GM23338 (cell line): ENCODE data around the gene TMEM237. TPM values are rescaled to one million over a fixed set of nuclear protein-coding genes. Genes with fewer than 3 reads are reported as not detected.
"Not testable (repeated sequence)": the region's sequence is repeated elsewhere in the genome, so short reads cannot be mapped to it uniquely, and the experiment has no call there.

Source experiments
- ATAC-seq: fragments of 200-7000 bp; cut with Tn5 transposase; 3 replicates; pipeline ENCODE4 v1.9.1; 2020
- DNase-seq: peaks from one replicate; pipeline ENCODE4 v3.0.0-alpha.2; 2015; ENCODE audit warnings: low spot score
- H2AFZ ChIP-seq: fragments of 200-600 bp; sonication (generic); 2 replicates; pipeline ENCODE4 v1.8.0; 2016; ENCODE audit warnings: antibody characterized with exemption, mild to moderate bottlenecking, moderate library complexity
- H3F3A ChIP-seq: fragments of 200-600 bp; sonication (generic); replicated peaks from 2 replicates; pipeline ENCODE4 v1.8.0; 2017; ENCODE audit warnings: antibody characterized with exemption, mixed run types, low read depth
- H3K27ac ChIP-seq: fragments of 200-600 bp; sonication (generic); 2 replicates; pipeline ENCODE4 v1.6.1; 2016; ENCODE audit warnings: low read depth
- H3K27me3 ChIP-seq: fragments of 200-600 bp; sonication (generic); 2 replicates; pipeline ENCODE4 v1.8.0; 2016; ENCODE audit warnings: mild to moderate bottlenecking, mixed run types, moderate library complexity; ENCODE audit not compliant: insufficient read depth
- H3K36me3 ChIP-seq: fragments of 200-600 bp; sonication (generic); 2 replicates; pipeline ENCODE4 v1.8.0; 2016; ENCODE audit warnings: mild to moderate bottlenecking; ENCODE audit not compliant: insufficient read depth
- H3K4me1 ChIP-seq: fragments of 200-600 bp; sonication (generic); 2 replicates; pipeline ENCODE4 v1.8.0; 2016; ENCODE audit warnings: mild to moderate bottlenecking, moderate library complexity; ENCODE audit not compliant: insufficient read depth
- H3K4me2 ChIP-seq: fragments of 200-600 bp; sonication (generic); 2 replicates; pipeline ENCODE4 v1.7.1; 2017; ENCODE audit warnings: mixed run types
- H3K4me3 ChIP-seq: fragments of 200-600 bp; sonication (generic); 2 replicates; pipeline ENCODE4 v1.6.1; 2016; ENCODE audit warnings: mixed run types
- H3K79me2 ChIP-seq: fragments of 200-600 bp; sonication (generic); replicated peaks from 2 replicates; pipeline ENCODE4 v1.8.0; 2017; ENCODE audit warnings: mild to moderate bottlenecking; ENCODE audit not compliant: insufficient read depth
- H3K9me2 ChIP-seq: fragments of 200-600 bp; sonication (generic); 2 replicates; pipeline ENCODE4 v1.8.0; 2017; ENCODE audit not compliant: insufficient read depth
- H4K20me1 ChIP-seq: fragments of 200-600 bp; sonication (generic); replicated peaks from 2 replicates; pipeline ENCODE4 v1.8.0; 2017; ENCODE audit warnings: mild to moderate bottlenecking; ENCODE audit not compliant: insufficient read depth
- H3K27ac Mint-ChIP-seq: 2 replicates; pipeline ENCODE4 v1.8.0; 2020; ENCODE audit warnings: inconsistent platforms, mild to moderate bottlenecking, moderate library complexity, mixed read lengths
- H3K27me3 Mint-ChIP-seq: 3 replicates; pipeline ENCODE4 v1.8.0; 2022; ENCODE audit warnings: low read depth, mild to moderate bottlenecking, moderate library complexity, mixed read lengths, inconsistent platforms; ENCODE audit not compliant: insufficient read depth, poor library complexity
- H3K36me3 Mint-ChIP-seq: 3 replicates; pipeline ENCODE4 v1.8.0; 2021; ENCODE audit warnings: low read depth, mild to moderate bottlenecking, inconsistent platforms, moderate library complexity, mixed read lengths
- H3K4me1 Mint-ChIP-seq: 3 replicates; pipeline ENCODE4 v1.8.0; 2020; ENCODE audit warnings: mild to moderate bottlenecking, inconsistent platforms, mixed read lengths
- H3K4me3 Mint-ChIP-seq: 3 replicates; pipeline ENCODE4 v1.8.0; 2021; ENCODE audit warnings: moderate library complexity, mild to moderate bottlenecking, inconsistent platforms, mixed read lengths
- H3K9me3 Mint-ChIP-seq: 3 replicates; pipeline ENCODE4 v1.8.0; 2020; ENCODE audit warnings: moderate library complexity, mild to moderate bottlenecking, inconsistent platforms, mixed read lengths
- CREB1 ChIP-seq: fragments of 250-450 bp; sonication (Bioruptor Pico); IDR thresholded peaks from 2 replicates; pipeline ENCODE4 v1.5.0; 2020; ENCODE audit warnings: low read depth, mild to moderate bottlenecking, moderate library complexity
- ETS1 ChIP-seq: IDR thresholded peaks from 2 replicates; pipeline ENCODE4 v1.6.1; 2016; ENCODE audit warnings: antibody characterized with exemption
- REST ChIP-seq: IDR thresholded peaks from one replicate; pipeline ENCODE4 v1.6.1; 2018; ENCODE audit warnings: antibody characterized with exemption; ENCODE audit not compliant: unreplicated experiment
- STAT1 ChIP-seq: IDR thresholded peaks from one replicate; pipeline ENCODE4 v1.6.1; 2016; ENCODE audit warnings: antibody characterized with exemption; ENCODE audit not compliant: unreplicated experiment
- ZNF114 ChIP-seq: fragments of 250-450 bp; sonication (Bioruptor Pico); IDR thresholded peaks from 2 replicates; pipeline ENCODE4 v1.5.0; 2020; ENCODE audit warnings: mild to moderate bottlenecking, moderate library complexity
- ZNF462 ChIP-seq: fragments of 250-450 bp; sonication (Bioruptor Pico); IDR thresholded peaks from 2 replicates; pipeline ENCODE4 v1.5.0; 2020; ENCODE audit warnings: mild to moderate bottlenecking, moderate library complexity
- polyA plus RNA-seq: library from polyadenylated mRNA; unstranded; fragments of >200 nt; fragmentation: Nextera tagmentation; extraction: Ambion mirVana; gene quantifications from 2 replicates; pipeline ENCODE4 v1.2.1, GENCODE V29; 2016
- total RNA-seq: library from RNA; depleted of rRNA; stranded (reverse); fragments of >200 nt; shearing (Covaris generic); gene quantifications from 2 replicates; pipeline ENCODE4 v1.2.3, GENCODE V29; 2014

TMEM237 gene
- total and polyA plus RNA-seq, 2 experiments from 2014 or later = 42.0 to 48.9 TPM

GRCh38 chr2:201673546-201673945, 30.2 kb upstream of the TMEM237 start:
- no peak overlapping the region for H3K4me2 ChIP-seq
- DNase-seq (no peak), ATAC-seq (no peak)
- TF ChIP-seq ZNF114 = no peak
- H3K27me3 ChIP-seq = no peaks in the 10 kb centered on the region
- no peak overlapping the region for H3K27ac Mint-ChIP-seq
- H3F3A ChIP-seq = no peaks in the 10 kb centered on the region
- no peaks in the 10 kb centered on the region for H3K79me2 ChIP-seq
- peaks cover 8% of the 10 kb centered on the region for H3K4me1 ChIP-seq
- peaks cover 4% of the 10 kb centered on the region for H3K27me3 Mint-ChIP-seq
- H2AFZ ChIP-seq = no peak overlapping the region
- no peaks in the 10 kb centered on the region for H4K20me1 ChIP-seq
- H3K9me3 Mint-ChIP-seq = no peaks in the 10 kb centered on the region
- H3K9me2 ChIP-seq = no peaks in the 10 kb centered on the region
- H3K4me3 ChIP-seq = no peak overlapping the region
- H3K36me3 ChIP-seq = no peaks in the 10 kb centered on the region
- H3K4me3 Mint-ChIP-seq = no peak overlapping the region
- no peaks in the 10 kb centered on the region for H3K36me3 Mint-ChIP-seq
- no peak overlapping the region for H3K27ac ChIP-seq
- peaks cover 18% of the 10 kb centered on the region for H3K4me1 Mint-ChIP-seq

- H3K9me3 Mint-ChIP-seq, ATAC-seq, H4K20me1 ChIP-seq, H3K9me2 ChIP-seq, H3K79me2 ChIP-seq, H3K36me3 ChIP-seq, DNase-seq, H3K27me3 Mint-ChIP-seq, H2AFZ ChIP-seq, H3K4me2 ChIP-seq, H3K4me1 ChIP-seq, H3K27ac ChIP-seq, H3K36me3 Mint-ChIP-seq, H3F3A ChIP-seq, H3K27me3 ChIP-seq, H3K4me3 ChIP-seq, H3K4me3 Mint-ChIP-seq, H3K27ac Mint-ChIP-seq: not testable (repeated sequence)
- H3K4me1 Mint-ChIP-seq = peaks cover 18% of the 10 kb centered on the region
Measured at GRCh38 chr2:201671205-201671604, 27.9 kb upstream of the TMEM237 start.

GRCh38 chr2:201669865-201670264, 26.6 kb upstream of the TMEM237 start:
- no peaks in the 10 kb centered on the region for H3K36me3 Mint-ChIP-seq
- H3K4me2 ChIP-seq = no peak overlapping the region
- H3K27ac ChIP-seq = no peak overlapping the region
- no peak overlapping the region for H3K4me3 Mint-ChIP-seq
- no peaks in the 10 kb centered on the region for H3K27me3 ChIP-seq
- no peaks in the 10 kb centered on the region for H3K9me3 Mint-ChIP-seq
- no peak for ATAC-seq
- H3K27ac Mint-ChIP-seq = no peak overlapping the region
- no peaks in the 10 kb centered on the region for H4K20me1 ChIP-seq
- no peak for DNase-seq
- TF ChIP-seq ZNF462 (CRISPR knock-in tag) (no peak), CREB1 (CRISPR knock-in tag) (no peak), REST (no peak), STAT1 (no peak), ETS1 (no peak)
- peaks cover 8% of the 10 kb centered on the region for H3K4me1 ChIP-seq
- no peaks in the 10 kb centered on the region for H3K9me2 ChIP-seq
- no peak overlapping the region for H2AFZ ChIP-seq
- H3K4me3 ChIP-seq = no peak overlapping the region
- peaks cover 2% of the 10 kb centered on the region for H3K27me3 Mint-ChIP-seq
- H3K4me1 Mint-ChIP-seq = peaks cover 6% of the 10 kb centered on the region
- no peaks in the 10 kb centered on the region for H3K36me3 ChIP-seq
- no peaks in the 10 kb centered on the region for H3K79me2 ChIP-seq
- no peaks in the 10 kb centered on the region for H3F3A ChIP-seq
